Left lung (tissue), 10 donors: ENCODE measurements around the gene YBEY. TPM values are rescaled to one million over a fixed set of nuclear protein-coding genes. Genes with fewer than 3 reads are reported as not detected.

ENCODE experiments used
- ATAC-seq: fragments of 200-7000 bp; cut with Tn5 transposase; one replicate; pipeline ENCODE4 v1.9.1; 2020; ENCODE audit warnings: moderate library complexity
- DNase-seq, 4 donors: peaks; one replicate each; pipeline ENCODE4 v3.0.0-alpha.2; 2013 to 2020
- H3K27ac ChIP-seq, 2 donors: fragments of 200-600 bp; sonication (generic) in 1 of 2; one replicate each; pipeline versions ENCODE4 v1.5.0 to v1.8.0; 2020 to 2021
- H3K27me3 ChIP-seq, 2 donors: fragments of 200-600 bp; sonication (generic) in 1 of 2; one replicate each; pipeline versions ENCODE4 v1.5.0 to v1.8.0; 2020 to 2021
- H3K36me3 ChIP-seq, 2 donors: fragments of 200-600 bp; sonication (generic) in 1 of 2; one replicate each; pipeline versions ENCODE4 v1.5.0 to v1.8.0; 2020 to 2021
- H3K4me1 ChIP-seq, 2 donors: fragments of 200-600 bp; one replicate each; pipeline ENCODE4 v1.8.0; 2021
- H3K4me3 ChIP-seq, 2 donors: fragments of 200-600 bp; sonication (generic) in 1 of 2; one replicate each; pipeline versions ENCODE4 v1.5.0 to v1.8.0; 2020 to 2021; ENCODE audit warnings: mild to moderate bottlenecking in 1 of 2
- H3K9me3 ChIP-seq, 2 donors: fragments of 200-600 bp; sonication (generic) in 1 of 2; one replicate each; pipeline versions ENCODE4 v1.5.0 to v1.8.0; 2020 to 2021
- CTCF ChIP-seq, 2 donors: fragments of 200-600 bp; sonication (generic) in 1 of 2; IDR thresholded peaks; one replicate each; pipeline versions ENCODE4 v1.5.0 to v1.8.0; 2021; ENCODE audit warnings: antibody characterized with exemption in 2 of 2
- intact Hi-C, 2 donors: fragments of 100-400 bp; cut with DNase I; formaldehyde crosslinking; loops; one replicate each; pipeline versions ENCODE4 v1.11.2 to v1.14.2; 2022
- polyA plus RNA-seq, 6 donors: library from polyadenylated mRNA; unstranded; fragments of 120-200 nt; gene quantifications; one replicate each; pipeline ENCODE4 v1.2.1, GENCODE V29; 2013; ENCODE audit not compliant: insufficient read length in 6 of 6
- total RNA-seq, 2 donors: library from RNA; stranded (reverse); fragmentation: NEBNext Ultra II Directional; extraction: Animal tissue kit (Norgen Biotek cat#: 25700); gene quantifications; one replicate each; pipeline ENCODE4 v1.2.1, GENCODE V29; 2021
- donor health status: DM: no; HTN: yes; CAD: no.
- donor health status: DM: no; HTN: no; CAD: no.

The YBEY gene
- total and polyA plus RNA-seq, 8 donors: 6.1 to 23.1 (median 17.6) TPM

- peaks cover 0 to 100% of the 10 kb centered on the region in 2 donors for H3K36me3 ChIP-seq
Measured at GRCh38 chr21:46253610-46254124, 32.5 kb upstream of the YBEY start.

GRCh38 chr21:46254208-46254975, 31.8 kb upstream of the YBEY start:
- peaks cover 0 to 100% of the 10 kb centered on the region in 2 donors for H3K36me3 ChIP-seq
- H3K9me3 ChIP-seq: no peaks in the 10 kb centered on the region
- intact Hi-C loops: no loop called here

More at GRCh38 chr21:46253610-46254124, 32.5 kb upstream of the YBEY start:
- DNase-seq: no peak
- no peak for ATAC-seq
- H3K27ac ChIP-seq: no peak overlapping the region
- H3K9me3 ChIP-seq: no peaks in the 10 kb centered on the region
- intact Hi-C loops: no loop called here
- no peak overlapping the region for H3K4me3 ChIP-seq
- no peaks in the 10 kb centered on the region for H3K4me1 ChIP-seq
- no peak for TF ChIP-seq CTCF (IDR thresholded peaks at IDR 0.05)
- no peaks in the 10 kb centered on the region for H3K27me3 ChIP-seq

GRCh38 chr21:46255166-46255565, 31.0 kb upstream of the YBEY start:
- H3K27ac ChIP-seq: no peak overlapping the region
- H3K4me1 ChIP-seq: no peaks in the 10 kb centered on the region
- H3K27me3 ChIP-seq: no peaks in the 10 kb centered on the region
- no peak for TF ChIP-seq CTCF (IDR thresholded peaks at IDR 0.05)
- no peak overlapping the region for H3K4me3 ChIP-seq
- H3K36me3 ChIP-seq: peaks cover 0 to 100% of the 10 kb centered on the region in 2 donors
- no peak for DNase-seq
- H3K9me3 ChIP-seq: no peaks in the 10 kb centered on the region
- ATAC-seq: no peak
- intact Hi-C loops: no loop called here

More at GRCh38 chr21:46254208-46254975, 31.8 kb upstream of the YBEY start:
- no peak for TF ChIP-seq CTCF (IDR thresholded peaks at IDR 0.05)
- H3K27ac ChIP-seq: no peak overlapping the region
- H3K27me3 ChIP-seq: no peaks in the 10 kb centered on the region
- H3K4me3 ChIP-seq: no peak overlapping the region
- H3K4me1 ChIP-seq: no peaks in the 10 kb centered on the region
- DNase-seq (no peak), ATAC-seq (no peak)

GRCh38 chr21:46255758-46256337, 30.3 kb upstream of the YBEY start:
- no peak for TF ChIP-seq CTCF (IDR thresholded peaks at IDR 0.05)
- H3K4me1 ChIP-seq: no peaks in the 10 kb centered on the region
- DNase-seq (no peak), ATAC-seq (no peak)
- peaks cover 2 to 100% of the 10 kb centered on the region in 2 donors for H3K36me3 ChIP-seq
- H3K9me3 ChIP-seq: no peaks in the 10 kb centered on the region
- no peak overlapping the region for H3K4me3 ChIP-seq
- no peak overlapping the region for H3K27ac ChIP-seq
- intact Hi-C loops: no loop called here
- H3K27me3 ChIP-seq: no peaks in the 10 kb centered on the region

GRCh38 chr21:46256501-46256994, 29.6 kb upstream of the YBEY start:
- H3K36me3 ChIP-seq: peaks cover 4 to 100% of the 10 kb centered on the region in 2 donors
- intact Hi-C loops: no loop called here
- no peak overlapping the region for H3K4me3 ChIP-seq
- H3K4me1 ChIP-seq: no peaks in the 10 kb centered on the region
- no peaks in the 10 kb centered on the region for H3K27me3 ChIP-seq
- TF ChIP-seq CTCF (IDR thresholded peaks at IDR 0.05): no peak
- ATAC-seq (no peak), DNase-seq (no peak)
- H3K27ac ChIP-seq: no peak overlapping the region
- H3K9me3 ChIP-seq: no peaks in the 10 kb centered on the region
